ENCODE measurements around the gene SLC22A4.

The SLC22A4 gene

GRCh38 chr5:132323202-132323601 lies 29.0 kb downstream of the SLC22A4 start:
- H3K4me3 ChIP-seq (ENCODE audit: low read depth, low read length), result no peak overlapping the region
- DNase-seq (ENCODE audit: low read depth), result no peak
- TF ChIP-seq MYC (IDR thresholded peaks at IDR 0.05; ENCODE audit: low read depth, low read length), result no peak
- TF ChIP-seq, protein P1, sequence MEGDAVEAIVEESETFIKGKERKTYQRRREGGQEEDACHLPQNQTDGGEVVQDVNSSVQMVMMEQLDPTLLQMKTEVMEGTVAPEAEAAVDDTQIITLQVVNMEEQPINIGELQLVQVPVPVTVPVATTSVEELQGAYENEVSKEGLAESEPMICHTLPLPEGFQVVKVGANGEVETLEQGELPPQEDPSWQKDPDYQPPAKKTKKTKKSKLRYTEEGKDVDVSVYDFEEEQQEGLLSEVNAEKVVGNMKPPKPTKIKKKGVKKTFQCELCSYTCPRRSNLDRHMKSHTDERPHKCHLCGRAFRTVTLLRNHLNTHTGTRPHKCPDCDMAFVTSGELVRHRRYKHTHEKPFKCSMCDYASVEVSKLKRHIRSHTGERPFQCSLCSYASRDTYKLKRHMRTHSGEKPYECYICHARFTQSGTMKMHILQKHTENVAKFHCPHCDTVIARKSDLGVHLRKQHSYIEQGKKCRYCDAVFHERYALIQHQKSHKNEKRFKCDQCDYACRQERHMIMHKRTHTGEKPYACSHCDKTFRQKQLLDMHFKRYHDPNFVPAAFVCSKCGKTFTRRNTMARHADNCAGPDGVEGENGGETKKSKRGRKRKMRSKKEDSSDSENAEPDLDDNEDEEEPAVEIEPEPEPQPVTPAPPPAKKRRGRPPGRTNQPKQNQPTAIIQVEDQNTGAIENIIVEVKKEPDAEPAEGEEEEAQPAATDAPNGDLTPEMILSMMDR (IDR thresholded peaks at IDR 0.05; ENCODE audit: low read depth, low read length), result no peak
- no peak for TF ChIP-seq POLR2A (IDR thresholded peaks at IDR 0.05; ENCODE audit: extremely low read depth, insufficient read length)
- TF ChIP-seq, protein P2, sequence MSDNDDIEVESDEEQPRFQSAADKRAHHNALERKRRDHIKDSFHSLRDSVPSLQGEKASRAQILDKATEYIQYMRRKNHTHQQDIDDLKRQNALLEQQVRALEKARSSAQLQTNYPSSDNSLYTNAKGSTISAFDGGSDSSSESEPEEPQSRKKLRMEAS (IDR thresholded peaks at IDR 0.05; ENCODE audit: low read depth, low read length), result no peak

DNA sequence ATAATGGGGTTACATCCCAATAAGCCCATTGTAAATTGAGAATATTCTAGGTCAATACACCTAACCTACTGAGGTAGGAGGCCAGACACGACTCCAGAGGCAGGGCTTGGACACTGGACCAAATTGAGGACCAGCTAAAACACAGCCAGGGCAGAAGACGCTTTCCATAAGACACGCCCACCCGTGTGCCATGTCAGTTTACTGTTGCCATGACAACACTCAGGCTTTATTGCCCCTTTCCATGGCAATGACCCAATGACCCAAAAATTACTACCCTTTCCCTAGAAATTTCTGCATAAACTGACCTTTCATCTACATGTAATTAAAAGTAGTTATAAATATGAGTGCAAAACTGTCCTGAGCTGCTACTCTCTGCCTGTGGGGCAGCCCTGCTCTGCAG lies 31.5 kb downstream of the SLC22A4 start:
- no peak for DNase-seq (ENCODE audit: low read depth)
- no peak overlapping the region for H3K4me3 ChIP-seq (ENCODE audit: low read depth, low read length)
- TF ChIP-seq, protein P2 (IDR thresholded peaks at IDR 0.05; ENCODE audit: low read depth, low read length), result no peak
- TF ChIP-seq POLR2A (IDR thresholded peaks at IDR 0.05; ENCODE audit: extremely low read depth, insufficient read length) (no peak), MYC (IDR thresholded peaks at IDR 0.05; ENCODE audit: low read depth, low read length) (no peak)
- TF ChIP-seq, protein P1 (IDR thresholded peaks at IDR 0.05; ENCODE audit: low read depth, low read length), result no peak

DNA sequence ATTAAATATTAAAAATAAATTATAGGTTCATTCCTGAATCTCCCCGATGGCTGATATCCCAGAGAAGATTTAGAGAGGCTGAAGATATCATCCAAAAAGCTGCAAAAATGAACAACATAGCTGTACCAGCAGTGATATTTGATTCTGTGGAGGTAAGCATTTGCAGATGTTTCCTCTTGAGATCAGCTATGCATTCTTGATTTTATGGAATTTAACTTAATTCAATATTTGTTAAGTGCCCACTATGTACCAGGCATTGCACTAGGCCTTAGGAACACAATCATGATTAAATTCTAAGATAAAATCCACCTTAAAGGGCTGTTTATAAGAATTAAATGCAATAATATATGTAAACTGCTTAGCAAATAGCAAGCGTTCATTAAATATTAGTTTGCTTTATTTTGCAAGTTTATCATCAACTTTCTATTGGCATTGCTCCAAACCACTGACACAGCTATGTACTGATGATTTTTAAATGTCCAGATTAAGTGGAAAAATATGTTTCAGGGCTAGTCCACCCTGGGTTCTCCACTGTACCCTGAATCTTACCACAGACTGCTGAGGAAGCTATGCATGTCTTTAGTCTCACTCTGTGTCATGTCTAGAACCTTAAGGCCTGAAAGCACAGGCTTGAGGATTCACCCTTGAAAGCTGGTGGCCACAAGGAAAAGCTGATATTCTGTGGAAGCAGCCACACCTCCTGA lies 33.2 kb downstream of the SLC22A4 start:
- TF ChIP-seq, protein P2 (IDR thresholded peaks at IDR 0.05; ENCODE audit: low read depth, low read length), result no peak
- TF ChIP-seq, protein P1 (IDR thresholded peaks at IDR 0.05; ENCODE audit: low read depth, low read length), result no peak
- TF ChIP-seq MYC (IDR thresholded peaks at IDR 0.05; ENCODE audit: low read depth, low read length), result no peak
- no peak overlapping the region for H3K4me3 ChIP-seq (ENCODE audit: low read depth, low read length)
- no peak for DNase-seq (ENCODE audit: low read depth)

DNA sequence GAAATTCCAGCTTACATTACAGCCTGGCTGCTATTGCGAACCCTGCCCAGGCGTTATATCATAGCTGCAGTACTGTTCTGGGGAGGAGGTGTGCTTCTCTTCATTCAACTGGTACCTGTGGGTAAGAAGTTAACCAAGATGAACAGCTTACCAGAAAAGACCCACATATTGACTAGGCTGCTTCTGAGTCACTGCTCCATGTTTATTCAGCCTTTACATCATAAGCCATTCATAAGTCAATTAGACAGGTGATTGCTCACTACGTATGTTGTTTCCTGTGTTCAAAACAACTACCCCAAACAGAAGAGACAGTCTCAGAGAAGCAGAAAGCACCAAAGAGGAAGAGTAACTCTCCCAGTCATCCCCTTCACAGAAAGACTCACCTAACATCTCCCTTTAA lies 40.6 kb downstream of the SLC22A4 start:
- TF ChIP-seq POLR2A (IDR thresholded peaks at IDR 0.05; ENCODE audit: extremely low read depth, insufficient read length), result no peak
- H3K4me3 ChIP-seq (ENCODE audit: low read depth, low read length), result no peak overlapping the region
- DNase-seq (ENCODE audit: low read depth), result no peak

DNA sequence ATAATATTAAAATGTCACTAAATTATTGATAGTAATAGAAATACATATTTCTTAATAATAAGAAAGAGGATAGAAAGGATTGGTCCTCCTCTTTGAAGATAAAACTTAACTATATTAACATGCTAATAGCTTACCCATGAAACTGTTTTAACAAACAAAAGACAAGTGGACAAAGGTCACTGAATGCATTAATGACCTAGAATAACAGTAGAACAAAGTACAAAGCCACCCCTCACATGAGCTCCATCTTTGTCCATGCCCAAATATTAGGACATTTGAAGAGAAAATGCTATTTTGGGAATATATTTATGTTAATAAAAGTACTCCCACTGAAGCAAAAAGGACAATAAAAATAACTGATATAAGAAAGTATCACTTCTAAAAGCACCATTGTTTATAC lies 41.2 kb downstream of the SLC22A4 start:
- H3K4me3 ChIP-seq (ENCODE audit: low read depth, low read length), result no peak overlapping the region
- DNase-seq (ENCODE audit: low read depth), result no peak
- TF ChIP-seq MYC (IDR thresholded peaks at IDR 0.05; ENCODE audit: low read depth, low read length), result no peak

DNA sequence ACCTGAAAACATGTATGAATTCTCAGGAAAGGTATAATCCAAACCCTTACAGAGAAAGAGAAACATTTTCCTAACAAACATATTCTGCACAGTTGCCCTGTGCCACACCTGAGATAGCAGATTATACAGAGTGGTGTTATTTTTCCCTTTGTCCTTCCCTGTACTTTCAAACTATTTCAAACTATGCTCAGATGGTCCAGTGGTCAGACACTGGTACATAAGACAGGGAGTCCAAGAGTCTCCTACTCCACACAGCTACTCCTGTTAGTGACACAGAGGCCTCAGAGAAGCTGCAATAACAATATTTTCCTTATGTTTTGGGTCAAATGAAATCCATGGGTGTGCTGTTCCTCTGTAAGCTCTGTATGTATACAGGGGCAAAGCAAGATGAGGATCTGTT lies 45.3 kb downstream of the SLC22A4 start:
- DNase-seq (ENCODE audit: low read depth), result no peak
- H3K4me3 ChIP-seq (ENCODE audit: low read depth, low read length), result no peak overlapping the region
- TF ChIP-seq, protein P1 (IDR thresholded peaks at IDR 0.05; ENCODE audit: low read depth, low read length), result no peak
- no peak for TF ChIP-seq POLR2A (IDR thresholded peaks at IDR 0.05; ENCODE audit: extremely low read depth, insufficient read length)

- no peak for DNase-seq (ENCODE audit: low read depth)
- TF ChIP-seq, protein P1 (IDR thresholded peaks at IDR 0.05; ENCODE audit: low read depth, low read length), result no peak
- TF ChIP-seq MYC (IDR thresholded peaks at IDR 0.05; ENCODE audit: low read depth, low read length) (no peak), POLR2A (IDR thresholded peaks at IDR 0.05; ENCODE audit: extremely low read depth, insufficient read length) (no peak)
- TF ChIP-seq, protein P2 (IDR thresholded peaks at IDR 0.05; ENCODE audit: low read depth, low read length), result no peak
- no peak overlapping the region for H3K4me3 ChIP-seq (ENCODE audit: low read depth, low read length)
Measured at GRCh38 chr5:132342291-132343180, 48.3 kb downstream of the SLC22A4 start.

Measured in NB4 (cell line).